HEK293 (cell line): ENCODE data around the gene PHACTR2.
A peak's percentile ranks its signal among the peaks of the same experiment; 100 is the strongest.

Experiments
- CTCF ChIA-PET: fragments of 350-600 bp; formaldehyde crosslinking; extraction: SDS; loops from one replicate; lab custom pipeline; 2021; ENCODE audit warnings: antibody characterized with exemption; lab: Yijun Ruan, JAX
- POLR2A ChIA-PET: fragments of 300-600 bp; formaldehyde crosslinking; extraction: SDS; loops from one replicate; lab custom pipeline; 2020; ENCODE audit warnings: antibody characterized with exemption, inconsistent platforms; lab: Yijun Ruan, JAX
- H3K27ac ChIP-seq: fragments of 200-500 bp; sonication (Bioruptor generic); 2 replicates; pipeline ENCODE4 v1.5.1; 2014; ENCODE audit warnings: low read depth, low read length, control low read depth, inconsistent platforms; ENCODE audit errors: extremely low read depth
- H3K36me3 ChIP-seq, 2 experiments: fragments of 200-500 bp in 1 of 2; sonication (Bioruptor generic) in 1 of 2; 1 replicate in 1 of 2; 2 replicates in 1 of 2; pipeline ENCODE4 v1.5.1; 2014 to 2017; ENCODE audit warnings: inconsistent platforms in 2 of 2, low read length in 2 of 2; ENCODE audit not compliant: control insufficient read depth in 2 of 2, insufficient read depth in 1 of 2
- H3K4me1 ChIP-seq: fragments of 200-500 bp; sonication (Bioruptor generic); 2 replicates; pipeline ENCODE4 v1.5.1; 2014; ENCODE audit warnings: mild to moderate bottlenecking, low read length, inconsistent platforms; ENCODE audit not compliant: control insufficient read depth, insufficient read depth
- H3K4me3 ChIP-seq: 2 replicates; pipeline ENCODE4 v1.5.1; 2011; ENCODE audit warnings: low read depth, mild to moderate bottlenecking, control low read depth, low read length, moderate library complexity
- H3K9me3 ChIP-seq: fragments of 200-500 bp; sonication (Bioruptor generic); 2 replicates; pipeline ENCODE4 v1.5.1; 2014; ENCODE audit warnings: low read depth, low read length, inconsistent platforms; ENCODE audit not compliant: control insufficient read depth, insufficient read depth
- BCL11B ChIP-seq: fragments of 450-650 bp; formaldehyde crosslinking; IDR thresholded peaks from 2 replicates; pipeline ENCODE4 v1.5.1; 2016; ENCODE audit warnings: low read depth, missing biosample characterization, missing genetic modification characterization
- KLF10 ChIP-seq: fragments of 450-650 bp; IDR thresholded peaks from 2 replicates; pipeline ENCODE4 v1.5.1; 2018; ENCODE audit warnings: missing biosample characterization, mild to moderate bottlenecking, missing genetic modification characterization
- OSR2 ChIP-seq: fragments of 450-650 bp; formaldehyde crosslinking; IDR thresholded peaks from 2 replicates; pipeline ENCODE4 v1.5.1; 2016; ENCODE audit warnings: missing biosample characterization, missing genetic modification characterization
- ZBTB20 ChIP-seq: fragments of 450-650 bp; formaldehyde crosslinking; IDR thresholded peaks from 2 replicates; pipeline ENCODE4 v1.5.1; 2016; ENCODE audit warnings: missing biosample characterization, missing genetic modification characterization
- ZFP3 ChIP-seq: fragments of 450-650 bp; formaldehyde crosslinking; IDR thresholded peaks from 2 replicates; pipeline ENCODE4 v1.5.1; 2016; ENCODE audit warnings: low read depth, missing biosample characterization, missing genetic modification characterization
- ZNF133 ChIP-seq: fragments of 450-650 bp; formaldehyde crosslinking; IDR thresholded peaks from 2 replicates; pipeline ENCODE4 v1.5.1; 2016; ENCODE audit warnings: missing biosample characterization, missing genetic modification characterization
- ZNF202 ChIP-seq: fragments of 450-650 bp; formaldehyde crosslinking; IDR thresholded peaks from 2 replicates; pipeline ENCODE4 v1.5.1; 2016; ENCODE audit warnings: missing biosample characterization, missing genetic modification characterization, borderline replicate concordance
- ZNF221 ChIP-seq: fragments of 450-650 bp; formaldehyde crosslinking; IDR thresholded peaks from 2 replicates; pipeline ENCODE4 v1.5.1; 2017; ENCODE audit warnings: missing biosample characterization, missing genetic modification characterization, borderline replicate concordance
- ZNF335 ChIP-seq: fragments of 450-650 bp; formaldehyde crosslinking; conservative IDR thresholded peaks from 2 replicates; pipeline ENCODE4 v1.5.1; 2016; ENCODE audit warnings: missing biosample characterization, missing genetic modification characterization
- ZNF354C ChIP-seq: fragments of 450-650 bp; formaldehyde crosslinking; IDR thresholded peaks from 2 replicates; pipeline ENCODE4 v1.5.1; 2016; ENCODE audit warnings: missing biosample characterization, missing genetic modification characterization, low read depth, borderline replicate concordance
- ZNF416 ChIP-seq: fragments of 450-650 bp; formaldehyde crosslinking; IDR thresholded peaks from 2 replicates; pipeline ENCODE4 v1.5.1; 2016; ENCODE audit warnings: missing biosample characterization, missing genetic modification characterization
- ZNF548 ChIP-seq: fragments of 450-650 bp; formaldehyde crosslinking; IDR thresholded peaks from 2 replicates; pipeline ENCODE4 v1.5.1; 2016; ENCODE audit warnings: missing biosample characterization, missing genetic modification characterization
- ZNF560 ChIP-seq: fragments of 450-650 bp; formaldehyde crosslinking; IDR thresholded peaks from 2 replicates; pipeline ENCODE4 v1.5.1; 2017; ENCODE audit warnings: missing biosample characterization, missing genetic modification characterization, borderline replicate concordance
- ZNF670 ChIP-seq: fragments of 450-650 bp; formaldehyde crosslinking; IDR thresholded peaks from 2 replicates; pipeline ENCODE4 v1.5.1; 2016; ENCODE audit warnings: missing biosample characterization, missing genetic modification characterization, low read depth
- ZNF776 ChIP-seq: fragments of 450-650 bp; formaldehyde crosslinking; IDR thresholded peaks from 2 replicates; pipeline ENCODE4 v1.5.0; 2017; ENCODE audit warnings: missing biosample characterization, missing genetic modification characterization, borderline replicate concordance
- ZNF791 ChIP-seq: fragments of 450-650 bp; formaldehyde crosslinking; IDR thresholded peaks from 2 replicates; pipeline ENCODE4 v1.5.1; 2016; ENCODE audit warnings: missing biosample characterization, missing genetic modification characterization
- ZNF837 ChIP-seq: fragments of 450-650 bp; formaldehyde crosslinking; IDR thresholded peaks from 2 replicates; pipeline ENCODE4 v1.5.1; 2016; ENCODE audit warnings: missing biosample characterization, missing genetic modification characterization
- ZSCAN30 ChIP-seq: fragments of 450-650 bp; IDR thresholded peaks from 2 replicates; pipeline ENCODE4 v1.5.1; 2018; ENCODE audit warnings: missing biosample characterization, mild to moderate bottlenecking, missing genetic modification characterization, moderate library complexity
- ZXDB ChIP-seq: fragments of 450-650 bp; formaldehyde crosslinking; IDR thresholded peaks from 2 replicates; pipeline ENCODE4 v1.5.1; 2016; ENCODE audit warnings: missing biosample characterization, missing genetic modification characterization
- TF ChIP-seq, protein P1 (sequence below): fragments of 450-650 bp; formaldehyde crosslinking; IDR thresholded peaks from 2 replicates; pipeline ENCODE4 v1.5.1; 2016; ENCODE audit warnings: missing biosample characterization, missing genetic modification characterization
- TF ChIP-seq, protein P2 (sequence below): fragments of 450-650 bp; formaldehyde crosslinking; IDR thresholded peaks from 2 replicates; pipeline ENCODE4 v1.5.1; 2016; ENCODE audit warnings: missing biosample characterization, missing genetic modification characterization
- TF ChIP-seq, protein P3 (sequence below): fragments of 450-650 bp; formaldehyde crosslinking; IDR thresholded peaks from 2 replicates; pipeline ENCODE4 v1.5.1; 2016; ENCODE audit warnings: missing biosample characterization, missing genetic modification characterization
- TF ChIP-seq, protein P4 (sequence below): fragments of 450-650 bp; formaldehyde crosslinking; IDR thresholded peaks from 2 replicates; pipeline ENCODE4 v1.5.1; 2017; ENCODE audit warnings: missing biosample characterization, missing genetic modification characterization
- TF ChIP-seq, protein P5 (sequence below): fragments of 450-650 bp; formaldehyde crosslinking; IDR thresholded peaks from 2 replicates; pipeline ENCODE4 v1.5.1; 2016; ENCODE audit warnings: missing biosample characterization, missing genetic modification characterization

The PHACTR2 gene

DNA sequence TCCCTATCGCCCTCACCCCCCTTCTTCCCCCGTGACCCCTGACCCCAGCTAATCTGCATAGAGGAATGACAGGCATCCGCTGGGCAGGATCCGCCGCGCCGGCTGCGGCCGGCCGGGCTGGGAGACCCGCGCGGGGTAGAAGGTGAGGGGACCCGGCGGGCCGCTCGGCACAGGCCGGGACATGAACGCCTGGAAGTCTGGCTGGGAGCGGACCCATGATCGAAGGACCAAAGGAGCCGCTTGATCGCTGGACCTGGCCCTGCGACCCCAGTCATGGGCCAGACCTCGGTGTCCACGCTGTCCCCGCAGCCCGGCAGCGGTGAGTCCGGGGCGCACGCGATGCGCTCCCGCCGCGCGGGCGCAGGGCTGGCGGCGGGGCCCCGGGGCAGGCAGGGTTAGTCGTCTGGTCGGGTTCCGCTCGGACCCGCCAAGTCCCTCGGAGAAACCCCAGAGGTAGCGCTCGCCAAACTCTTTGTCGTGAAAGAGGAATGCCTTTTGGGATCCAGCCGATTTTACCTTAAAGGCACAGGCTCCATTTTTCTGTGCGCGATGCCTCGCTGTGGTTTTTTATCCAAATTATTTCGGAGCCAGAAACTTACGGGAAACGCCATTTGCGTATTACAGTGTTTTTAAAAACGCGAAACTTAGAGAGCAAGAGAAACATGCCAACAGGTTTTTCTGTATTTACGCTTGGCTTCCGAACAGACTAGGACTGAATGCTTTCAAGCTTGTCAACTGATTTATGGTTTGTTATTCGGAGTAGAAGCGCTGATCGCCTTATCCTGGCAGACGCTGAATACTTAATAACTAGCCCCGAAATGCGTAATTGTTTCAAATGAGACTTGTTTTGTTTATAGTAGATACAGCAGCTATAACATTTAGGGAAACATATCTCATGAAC lies at the start of gene PHACTR2:
Gene PHACTR2 (plus strand): TSS at position 75 of the 901 bp plus-strand sequence. CDS start 199 bp downstream, at position 274.
- CTCF ChIA-PET: interaction anchor here (3.0 kb wide), 1 partner anchor 102 kb away, joined by 10 read pairs; no protein-coding TSS in a partner anchor
- Histone ChIP-seq H3K4me3 (peak within 1 kb of the TSS; percentile 71), H3K4me1 (peaks cover 24% of the 10 kb centered on the region; the same call in 1 of the 2 replicates), H3K27ac (peak within 1 kb of the TSS; percentile 87), H3K9me3 (no peaks in the 10 kb centered on the region), H3K36me3 (no peaks in the 10 kb centered on the region)
- POLR2A ChIA-PET: interaction anchor here (1.1 to 1.8 kb wide), 4 partner anchors 12 to 165 kb away, joined by 3 to 8 read pairs (median 4); partner anchors contain the start of gene LTV1
- TF ChIP-seq, protein P1, sequence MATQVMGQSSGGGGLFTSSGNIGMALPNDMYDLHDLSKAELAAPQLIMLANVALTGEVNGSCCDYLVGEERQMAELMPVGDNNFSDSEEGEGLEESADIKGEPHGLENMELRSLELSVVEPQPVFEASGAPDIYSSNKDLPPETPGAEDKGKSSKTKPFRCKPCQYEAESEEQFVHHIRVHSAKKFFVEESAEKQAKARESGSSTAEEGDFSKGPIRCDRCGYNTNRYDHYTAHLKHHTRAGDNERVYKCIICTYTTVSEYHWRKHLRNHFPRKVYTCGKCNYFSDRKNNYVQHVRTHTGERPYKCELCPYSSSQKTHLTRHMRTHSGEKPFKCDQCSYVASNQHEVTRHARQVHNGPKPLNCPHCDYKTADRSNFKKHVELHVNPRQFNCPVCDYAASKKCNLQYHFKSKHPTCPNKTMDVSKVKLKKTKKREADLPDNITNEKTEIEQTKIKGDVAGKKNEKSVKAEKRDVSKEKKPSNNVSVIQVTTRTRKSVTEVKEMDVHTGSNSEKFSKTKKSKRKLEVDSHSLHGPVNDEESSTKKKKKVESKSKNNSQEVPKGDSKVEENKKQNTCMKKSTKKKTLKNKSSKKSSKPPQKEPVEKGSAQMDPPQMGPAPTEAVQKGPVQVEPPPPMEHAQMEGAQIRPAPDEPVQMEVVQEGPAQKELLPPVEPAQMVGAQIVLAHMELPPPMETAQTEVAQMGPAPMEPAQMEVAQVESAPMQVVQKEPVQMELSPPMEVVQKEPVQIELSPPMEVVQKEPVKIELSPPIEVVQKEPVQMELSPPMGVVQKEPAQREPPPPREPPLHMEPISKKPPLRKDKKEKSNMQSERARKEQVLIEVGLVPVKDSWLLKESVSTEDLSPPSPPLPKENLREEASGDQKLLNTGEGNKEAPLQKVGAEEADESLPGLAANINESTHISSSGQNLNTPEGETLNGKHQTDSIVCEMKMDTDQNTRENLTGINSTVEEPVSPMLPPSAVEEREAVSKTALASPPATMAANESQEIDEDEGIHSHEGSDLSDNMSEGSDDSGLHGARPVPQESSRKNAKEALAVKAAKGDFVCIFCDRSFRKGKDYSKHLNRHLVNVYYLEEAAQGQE (tag by site-specific recombination): no peak
- TF ChIP-seq ZNF354C (tag by site-specific recombination): no peak
- no peak for TF ChIP-seq BCL11B (tag by site-specific recombination)
- TF ChIP-seq ZFP3 (tag by site-specific recombination): no peak
- no peak for TF ChIP-seq ZNF202 (tag by site-specific recombination)
- TF ChIP-seq ZNF776 (tag by site-specific recombination): no peak
- no peak for TF ChIP-seq ZNF791
- TF ChIP-seq ZBTB20 (tag by site-specific recombination): peak; percentile 93
- no peak for TF ChIP-seq ZNF560 (tag by site-specific recombination)
- TF ChIP-seq ZNF670 (tag by site-specific recombination): no peak
- no peak for TF ChIP-seq ZNF416 (tag by site-specific recombination)
- TF ChIP-seq ZNF221 (tag by site-specific recombination): no peak
- no peak for TF ChIP-seq ZNF837 (tag by site-specific recombination)
- 0 out of 2 replicates have a peak, but pooled peaks have one; percentile 6 for TF ChIP-seq ZXDB (tag by site-specific recombination)
- peak; percentile 39 for TF ChIP-seq OSR2 (tag by site-specific recombination)
- TF ChIP-seq KLF10: no peak
- TF ChIP-seq, protein P2, sequence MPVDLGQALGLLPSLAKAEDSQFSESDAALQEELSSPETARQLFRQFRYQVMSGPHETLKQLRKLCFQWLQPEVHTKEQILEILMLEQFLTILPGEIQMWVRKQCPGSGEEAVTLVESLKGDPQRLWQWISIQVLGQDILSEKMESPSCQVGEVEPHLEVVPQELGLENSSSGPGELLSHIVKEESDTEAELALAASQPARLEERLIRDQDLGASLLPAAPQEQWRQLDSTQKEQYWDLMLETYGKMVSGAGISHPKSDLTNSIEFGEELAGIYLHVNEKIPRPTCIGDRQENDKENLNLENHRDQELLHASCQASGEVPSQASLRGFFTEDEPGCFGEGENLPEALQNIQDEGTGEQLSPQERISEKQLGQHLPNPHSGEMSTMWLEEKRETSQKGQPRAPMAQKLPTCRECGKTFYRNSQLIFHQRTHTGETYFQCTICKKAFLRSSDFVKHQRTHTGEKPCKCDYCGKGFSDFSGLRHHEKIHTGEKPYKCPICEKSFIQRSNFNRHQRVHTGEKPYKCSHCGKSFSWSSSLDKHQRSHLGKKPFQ (tag by site-specific recombination): no peak
- TF ChIP-seq, protein P3, sequence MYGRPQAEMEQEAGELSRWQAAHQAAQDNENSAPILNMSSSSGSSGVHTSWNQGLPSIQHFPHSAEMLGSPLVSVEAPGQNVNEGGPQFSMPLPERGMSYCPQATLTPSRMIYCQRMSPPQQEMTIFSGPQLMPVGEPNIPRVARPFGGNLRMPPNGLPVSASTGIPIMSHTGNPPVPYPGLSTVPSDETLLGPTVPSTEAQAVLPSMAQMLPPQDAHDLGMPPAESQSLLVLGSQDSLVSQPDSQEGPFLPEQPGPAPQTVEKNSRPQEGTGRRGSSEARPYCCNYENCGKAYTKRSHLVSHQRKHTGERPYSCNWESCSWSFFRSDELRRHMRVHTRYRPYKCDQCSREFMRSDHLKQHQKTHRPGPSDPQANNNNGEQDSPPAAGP (tag by site-specific recombination): no peak
- TF ChIP-seq, protein P4, sequence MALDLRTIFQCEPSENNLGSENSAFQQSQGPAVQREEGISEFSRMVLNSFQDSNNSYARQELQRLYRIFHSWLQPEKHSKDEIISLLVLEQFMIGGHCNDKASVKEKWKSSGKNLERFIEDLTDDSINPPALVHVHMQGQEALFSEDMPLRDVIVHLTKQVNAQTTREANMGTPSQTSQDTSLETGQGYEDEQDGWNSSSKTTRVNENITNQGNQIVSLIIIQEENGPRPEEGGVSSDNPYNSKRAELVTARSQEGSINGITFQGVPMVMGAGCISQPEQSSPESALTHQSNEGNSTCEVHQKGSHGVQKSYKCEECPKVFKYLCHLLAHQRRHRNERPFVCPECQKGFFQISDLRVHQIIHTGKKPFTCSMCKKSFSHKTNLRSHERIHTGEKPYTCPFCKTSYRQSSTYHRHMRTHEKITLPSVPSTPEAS (tag by site-specific recombination): no peak
- TF ChIP-seq ZNF335 (tag by site-specific recombination): peak; percentile 80
- no peak for TF ChIP-seq ZNF548 (tag by site-specific recombination)
- TF ChIP-seq, protein P5, sequence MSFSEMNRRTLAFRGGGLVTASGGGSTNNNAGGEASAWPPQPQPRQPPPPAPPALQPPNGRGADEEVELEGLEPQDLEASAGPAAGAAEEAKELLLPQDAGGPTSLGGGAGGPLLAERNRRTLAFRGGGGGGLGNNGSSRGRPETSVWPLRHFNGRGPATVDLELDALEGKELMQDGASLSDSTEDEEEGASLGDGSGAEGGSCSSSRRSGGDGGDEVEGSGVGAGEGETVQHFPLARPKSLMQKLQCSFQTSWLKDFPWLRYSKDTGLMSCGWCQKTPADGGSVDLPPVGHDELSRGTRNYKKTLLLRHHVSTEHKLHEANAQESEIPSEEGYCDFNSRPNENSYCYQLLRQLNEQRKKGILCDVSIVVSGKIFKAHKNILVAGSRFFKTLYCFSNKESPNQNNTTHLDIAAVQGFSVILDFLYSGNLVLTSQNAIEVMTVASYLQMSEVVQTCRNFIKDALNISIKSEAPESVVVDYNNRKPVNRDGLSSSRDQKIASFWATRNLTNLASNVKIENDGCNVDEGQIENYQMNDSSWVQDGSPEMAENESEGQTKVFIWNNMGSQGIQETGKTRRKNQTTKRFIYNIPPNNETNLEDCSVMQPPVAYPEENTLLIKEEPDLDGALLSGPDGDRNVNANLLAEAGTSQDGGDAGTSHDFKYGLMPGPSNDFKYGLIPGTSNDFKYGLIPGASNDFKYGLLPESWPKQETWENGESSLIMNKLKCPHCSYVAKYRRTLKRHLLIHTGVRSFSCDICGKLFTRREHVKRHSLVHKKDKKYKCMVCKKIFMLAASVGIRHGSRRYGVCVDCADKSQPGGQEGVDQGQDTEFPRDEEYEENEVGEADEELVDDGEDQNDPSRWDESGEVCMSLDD (tag by site-specific recombination): no peak
- peak; percentile 72 for TF ChIP-seq ZSCAN30 (tag by site-specific recombination)
- no peak for TF ChIP-seq ZNF133 (tag by site-specific recombination)
